Transverse colon (tissue), 4 donors: ENCODE data around the gene LYPD1. TPM values are rescaled to one million over a fixed set of nuclear protein-coding genes. Genes with fewer than 3 reads are reported as not detected.

ENCODE experiments used
- DNase-seq: peaks from one replicate; pipeline ENCODE4 v3.0.0-alpha.2; 2019
- H3K27ac ChIP-seq, 4 donors: fragments of 200-600 bp; sonication (generic); 2 replicates each; pipeline ENCODE4 v1.5.1; 2016 to 2018; ENCODE audit warnings: inconsistent platforms in 4 of 4
- H3K27me3 ChIP-seq: fragments of 200-600 bp; sonication (generic); 2 replicates; pipeline ENCODE4 v1.5.1; 2017; ENCODE audit warnings: inconsistent platforms
- H3K36me3 ChIP-seq, 4 donors: fragments of 200-600 bp; sonication (generic); 2 replicates each; pipeline ENCODE4 v1.5.1; 2017 to 2019; ENCODE audit warnings: inconsistent platforms in 4 of 4
- H3K4me1 ChIP-seq, 4 donors: fragments of 200-600 bp; sonication (generic); 2 replicates each; pipeline ENCODE4 v1.5.1; 2017 to 2020; ENCODE audit warnings: inconsistent platforms in 4 of 4
- H3K4me3 ChIP-seq, 4 donors: fragments of 200-600 bp; sonication (generic); 1 replicate in 1 of 4; 2 replicates in 3 of 4; pipeline versions ENCODE4 v1.5.1 to v1.6.1; 2017 to 2019; ENCODE audit warnings: inconsistent platforms in 4 of 4
- H3K9me3 ChIP-seq, 2 donors: fragments of 200-600 bp; sonication (generic); 2 replicates each; pipeline ENCODE4 v1.5.1; 2017 to 2019; ENCODE audit warnings: inconsistent platforms in 2 of 2
- EP300 ChIP-seq: sonication (generic); formaldehyde crosslinking; IDR thresholded peaks from one replicate; pipeline ENCODE4 v1.6.1; 2017; ENCODE audit warnings: antibody characterized with exemption, low read depth
- POLR2A ChIP-seq: fragments of 450-650 bp; IDR thresholded peaks from one replicate; pipeline ENCODE4 v1.6.1; 2016; ENCODE audit warnings: antibody characterized with exemption, mild to moderate bottlenecking, moderate library complexity
- POLR2AphosphoS5 ChIP-seq, 3 donors: sonication (generic); formaldehyde crosslinking; IDR thresholded peaks; one replicate each; pipeline ENCODE4 v1.6.1; 2016; ENCODE audit warnings: antibody characterized with exemption in 3 of 3
- WGBS, 2 donors: methylation state at CpG; one replicate each; pipeline ENCODE4 v1.1.5; 2018; ENCODE audit warnings: low coverage in 1 of 2; 5-methylcytosine and 5-hydroxymethylcytosine counted together
- in situ Hi-C, 4 donors: fragments of 200-750 bp; cut with MboI; loops; one replicate each; pipeline versions ENCODE4 v1.15.0 to v1.15.1; 2017; ENCODE audit warnings: low sequenced_read_pairs in 3 of 4, low pct_ligation_motif_present in 1 of 4, low pct_unique_long_range_greater_than_20kb in 1 of 4
- intact Hi-C: fragments of 100-400 bp; cut with DNase I; formaldehyde crosslinking; loops from one replicate; pipeline ENCODE4 v1.15.1; 2023; ENCODE audit warnings: low total_unique reads
- total RNA-seq, 4 donors: library from RNA; depleted of rRNA; stranded (reverse); fragments of >200 nt; gene quantifications; one replicate each; pipeline ENCODE4 v1.1.0, GENCODE V29; 2016
- TF ChIP-seq, protein P1 (sequence below), 5 experiments: fragments of 200-600 bp in 3 of 5; fragments of 450-650 bp in 2 of 5; sonication (generic) in 3 of 5; IDR thresholded peaks; 1 replicate in 2 of 5; 2 replicates in 3 of 5; pipeline ENCODE4 v1.5.1; 2016 to 2017; ENCODE audit warnings: antibody characterized with exemption in 5 of 5, inconsistent platforms in 3 of 5, mild to moderate bottlenecking in 2 of 5, moderate library complexity in 1 of 5

Gene LYPD1
- total RNA-seq, 4 donors from 2014 or later = 0.27 to 3.6 (median 0.32) TPM; not detected in 1

DNA sequence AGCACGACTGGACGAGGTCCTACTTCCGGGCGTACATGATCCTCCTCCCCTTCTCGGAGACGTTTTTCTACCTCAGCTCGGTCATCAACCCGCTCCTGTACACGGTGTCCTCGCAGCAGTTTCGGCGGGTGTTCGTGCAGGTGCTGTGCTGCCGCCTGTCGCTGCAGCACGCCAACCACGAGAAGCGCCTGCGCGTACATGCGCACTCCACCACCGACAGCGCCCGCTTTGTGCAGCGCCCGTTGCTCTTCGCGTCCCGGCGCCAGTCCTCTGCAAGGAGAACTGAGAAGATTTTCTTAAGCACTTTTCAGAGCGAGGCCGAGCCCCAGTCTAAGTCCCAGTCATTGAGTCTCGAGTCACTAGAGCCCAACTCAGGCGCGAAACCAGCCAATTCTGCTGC is 24.8 kb downstream of the LYPD1 start:
- DNase-seq = no peak
- TF ChIP-seq POLR2AphosphoS5 (IDR thresholded peaks at IDR 0.05) (no peak), EP300 (no peak), POLR2A (no peak)
- TF ChIP-seq, protein P1, sequence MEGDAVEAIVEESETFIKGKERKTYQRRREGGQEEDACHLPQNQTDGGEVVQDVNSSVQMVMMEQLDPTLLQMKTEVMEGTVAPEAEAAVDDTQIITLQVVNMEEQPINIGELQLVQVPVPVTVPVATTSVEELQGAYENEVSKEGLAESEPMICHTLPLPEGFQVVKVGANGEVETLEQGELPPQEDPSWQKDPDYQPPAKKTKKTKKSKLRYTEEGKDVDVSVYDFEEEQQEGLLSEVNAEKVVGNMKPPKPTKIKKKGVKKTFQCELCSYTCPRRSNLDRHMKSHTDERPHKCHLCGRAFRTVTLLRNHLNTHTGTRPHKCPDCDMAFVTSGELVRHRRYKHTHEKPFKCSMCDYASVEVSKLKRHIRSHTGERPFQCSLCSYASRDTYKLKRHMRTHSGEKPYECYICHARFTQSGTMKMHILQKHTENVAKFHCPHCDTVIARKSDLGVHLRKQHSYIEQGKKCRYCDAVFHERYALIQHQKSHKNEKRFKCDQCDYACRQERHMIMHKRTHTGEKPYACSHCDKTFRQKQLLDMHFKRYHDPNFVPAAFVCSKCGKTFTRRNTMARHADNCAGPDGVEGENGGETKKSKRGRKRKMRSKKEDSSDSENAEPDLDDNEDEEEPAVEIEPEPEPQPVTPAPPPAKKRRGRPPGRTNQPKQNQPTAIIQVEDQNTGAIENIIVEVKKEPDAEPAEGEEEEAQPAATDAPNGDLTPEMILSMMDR (IDR thresholded peaks at IDR 0.05) = no peak
- in situ Hi-C loops (no loop called here), intact Hi-C loops (no loop called here)
- Histone ChIP-seq H3K9me3 (no peaks in the 10 kb centered on the region), H3K4me1 (no peaks in the 10 kb centered on the region), H3K36me3 (no peaks in the 10 kb centered on the region), H3K4me3 (no peak overlapping the region), H3K27ac (no peak overlapping the region), H3K27me3 (no peaks in the 10 kb centered on the region)
- 91 to 94% methylated on average over 23 to 35 of the region's 35 CpGs for WGBS, 2 donors

- Histone ChIP-seq H3K4me1 (no peaks in the 10 kb centered on the region), H3K4me3 (no peak overlapping the region), H3K36me3 (no peaks in the 10 kb centered on the region), H3K27me3 (no peaks in the 10 kb centered on the region), H3K27ac (no peak overlapping the region), H3K9me3 (no peaks in the 10 kb centered on the region)
- in situ Hi-C loops = no loop called here
- intact Hi-C loops = no loop called here
- no peak for DNase-seq
- TF ChIP-seq POLR2A = no peak
- no peak for TF ChIP-seq POLR2AphosphoS5 (IDR thresholded peaks at IDR 0.05)
- TF ChIP-seq EP300 = no peak
- TF ChIP-seq, protein P1 (IDR thresholded peaks at IDR 0.05) = no peak
- 73 to 100% methylated on average over 1 to 2 of the region's 2 CpGs for WGBS, 2 donors
Measured at GRCh38 chr2:132642415-132642814, 27.6 kb downstream of the LYPD1 start.

- intact Hi-C loops = no loop called here
- H3K9me3 ChIP-seq = no peaks in the 10 kb centered on the region
- DNase-seq = no peak
- H3K27ac ChIP-seq = no peak overlapping the region
- TF ChIP-seq POLR2AphosphoS5 (IDR thresholded peaks at IDR 0.05) (no peak), EP300 (no peak), POLR2A (no peak)
- TF ChIP-seq, protein P1 (IDR thresholded peaks at IDR 0.05) = no peak
- H3K4me3 ChIP-seq = no peak overlapping the region
- in situ Hi-C loops = no loop called here
- H3K36me3 ChIP-seq = no peaks in the 10 kb centered on the region
- peaks cover 0 to 2% (median 0%) of the 10 kb centered on the region in 4 donors for H3K4me1 ChIP-seq
- no peaks in the 10 kb centered on the region for H3K27me3 ChIP-seq
Measured at GRCh38 chr2:132641819-132642218, 28.2 kb downstream of the LYPD1 start.

DNA sequence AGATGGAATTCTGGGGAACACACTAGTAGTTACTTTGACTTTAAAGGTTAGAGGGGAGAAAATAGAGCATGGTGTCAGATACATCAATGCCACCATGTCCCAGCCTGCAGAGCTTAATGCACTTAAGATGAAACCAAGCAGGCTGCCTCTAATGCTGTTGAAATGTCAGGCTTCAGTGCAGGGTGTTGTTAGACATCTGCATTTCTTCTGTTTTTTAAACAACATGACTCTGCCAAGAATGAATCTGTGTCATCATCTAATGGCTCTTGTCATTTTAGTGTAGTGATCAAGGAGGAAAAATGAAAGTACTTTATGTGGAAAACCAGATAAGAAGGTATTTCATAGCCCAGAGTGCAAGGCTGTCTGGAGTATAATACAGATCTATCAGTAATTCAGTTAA is 29.9 kb downstream of the LYPD1 start:
- TF ChIP-seq, protein P1 (IDR thresholded peaks at IDR 0.05) = no peak
- TF ChIP-seq POLR2AphosphoS5 (IDR thresholded peaks at IDR 0.05) (no peak), POLR2A (no peak), EP300 (no peak)
- no peak overlapping the region for H3K4me3 ChIP-seq
- no peaks in the 10 kb centered on the region for H3K36me3 ChIP-seq
- no peak for DNase-seq
- no peaks in the 10 kb centered on the region for H3K9me3 ChIP-seq
- intact Hi-C loops (no loop called here), in situ Hi-C loops (no loop called here)
- H3K27me3 ChIP-seq = no peaks in the 10 kb centered on the region
- no peak overlapping the region for H3K27ac ChIP-seq
- peaks cover 0 to 17% (median 0%) of the 10 kb centered on the region in 4 donors for H3K4me1 ChIP-seq
